Measurements from ENCODE around the gene ARMC10.
A peak's percentile ranks its signal among the peaks of the same experiment; 100 is the strongest.

Gene ARMC10

GRCh38 chr7:103119791-103120291, 44.9 kb downstream of the ARMC10 start:
- Histone ChIP-seq H3K36me3 (ENCODE audit: control insufficient read depth in 1 of 2, insufficient read depth in 2 of 2, low read length in 2 of 2) (peaks cover 13 to 28% of the 10 kb centered on the region in 2 donors), H3K4me1 (ENCODE audit: control insufficient read depth in 1 of 2, insufficient read depth in 2 of 2, low read length in 2 of 2) (no peaks in the 10 kb centered on the region)

GRCh38 chr7:103120362-103120761, 45.4 kb downstream of the ARMC10 start:
- H3K4me3 ChIP-seq (ENCODE audit: low read depth in 1 of 2, low read length in 2 of 2), result no peak overlapping the region
- H3K36me3 ChIP-seq (ENCODE audit: control insufficient read depth in 1 of 2, insufficient read depth in 2 of 2, low read length in 2 of 2), result peaks cover 11 to 28% of the 10 kb centered on the region in 2 donors
- no peak overlapping the region for H3K9ac ChIP-seq (ENCODE audit: low read depth in 1 of 2, low read length in 2 of 2)
- no peaks in the 10 kb centered on the region for H3K27me3 ChIP-seq (ENCODE audit: control insufficient read depth in 1 of 2, insufficient read depth in 2 of 2, low read length in 2 of 2)
- no peaks in the 10 kb centered on the region for H3K4me1 ChIP-seq (ENCODE audit: control insufficient read depth in 1 of 2, insufficient read depth in 2 of 2, low read length in 2 of 2)
- H3K9me3 ChIP-seq (ENCODE audit: control insufficient read depth in 1 of 2, low read length in 2 of 2), result no peaks in the 10 kb centered on the region
- H3K27ac ChIP-seq (ENCODE audit: low read depth, low read length), result no peak overlapping the region

More at GRCh38 chr7:103119791-103120291, 44.9 kb downstream of the ARMC10 start:
- no peak overlapping the region for H3K9ac ChIP-seq (ENCODE audit: low read depth in 1 of 2, low read length in 2 of 2)
- no peaks in the 10 kb centered on the region for H3K27me3 ChIP-seq (ENCODE audit: control insufficient read depth in 1 of 2, insufficient read depth in 2 of 2, low read length in 2 of 2)
- no peaks in the 10 kb centered on the region for H3K9me3 ChIP-seq (ENCODE audit: control insufficient read depth in 1 of 2, low read length in 2 of 2)
- H3K4me3 ChIP-seq (ENCODE audit: low read depth in 1 of 2, low read length in 2 of 2), result no peak overlapping the region
- H3K27ac ChIP-seq (ENCODE audit: low read depth, low read length), result no peak overlapping the region

DNA sequence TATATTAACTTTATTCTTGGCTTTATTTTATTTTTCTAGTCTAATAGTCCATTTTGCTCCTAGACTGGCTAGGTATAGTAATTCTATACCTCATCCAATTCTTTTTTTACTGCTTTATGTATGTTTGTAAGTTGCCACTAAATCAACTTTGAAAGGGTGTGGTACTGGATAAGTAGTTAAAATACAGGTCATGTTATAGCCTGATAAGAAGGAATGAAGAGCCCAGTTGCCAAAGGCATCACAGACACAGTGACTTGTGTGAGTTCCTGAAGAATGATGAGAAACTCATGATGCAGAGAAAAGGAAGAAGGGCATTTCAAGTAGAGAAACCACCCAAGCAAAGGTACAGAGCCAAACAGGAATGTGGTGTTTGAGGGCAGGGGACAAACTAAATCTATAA, 46.7 kb downstream of the ARMC10 start:
- H3K36me3 ChIP-seq (ENCODE audit: control insufficient read depth in 1 of 2, insufficient read depth in 2 of 2, low read length in 2 of 2), result peaks cover 17 to 28% of the 10 kb centered on the region in 2 donors
- no peak overlapping the region for H3K27ac ChIP-seq (ENCODE audit: low read depth, low read length)
- H3K4me3 ChIP-seq (ENCODE audit: low read depth in 1 of 2, low read length in 2 of 2), result no peak overlapping the region
- no peaks in the 10 kb centered on the region for H3K27me3 ChIP-seq (ENCODE audit: control insufficient read depth in 1 of 2, insufficient read depth in 2 of 2, low read length in 2 of 2)
- no peaks in the 10 kb centered on the region for H3K4me1 ChIP-seq (ENCODE audit: control insufficient read depth in 1 of 2, insufficient read depth in 2 of 2, low read length in 2 of 2)
- no peaks in the 10 kb centered on the region for H3K9me3 ChIP-seq (ENCODE audit: control insufficient read depth in 1 of 2, low read length in 2 of 2)
- H3K9ac ChIP-seq (ENCODE audit: low read depth in 1 of 2, low read length in 2 of 2), result no peak overlapping the region

GRCh38 chr7:103123529-103123928, 48.6 kb downstream of the ARMC10 start:
- H3K9me3 ChIP-seq (ENCODE audit: control insufficient read depth in 1 of 2, low read length in 2 of 2), result no peaks in the 10 kb centered on the region
- no peak overlapping the region for H3K9ac ChIP-seq (ENCODE audit: low read depth in 1 of 2, low read length in 2 of 2)
- no peak overlapping the region for H3K27ac ChIP-seq (ENCODE audit: low read depth, low read length)
- H3K4me1 ChIP-seq (ENCODE audit: control insufficient read depth in 1 of 2, insufficient read depth in 2 of 2, low read length in 2 of 2), result no peaks in the 10 kb centered on the region
- no peak overlapping the region for H3K4me3 ChIP-seq (ENCODE audit: low read depth in 1 of 2, low read length in 2 of 2)
- no peaks in the 10 kb centered on the region for H3K27me3 ChIP-seq (ENCODE audit: control insufficient read depth in 1 of 2, insufficient read depth in 2 of 2, low read length in 2 of 2)
- peaks cover 28 to 44% of the 10 kb centered on the region in 2 donors for H3K36me3 ChIP-seq (ENCODE audit: control insufficient read depth in 1 of 2, insufficient read depth in 2 of 2, low read length in 2 of 2)

DNA sequence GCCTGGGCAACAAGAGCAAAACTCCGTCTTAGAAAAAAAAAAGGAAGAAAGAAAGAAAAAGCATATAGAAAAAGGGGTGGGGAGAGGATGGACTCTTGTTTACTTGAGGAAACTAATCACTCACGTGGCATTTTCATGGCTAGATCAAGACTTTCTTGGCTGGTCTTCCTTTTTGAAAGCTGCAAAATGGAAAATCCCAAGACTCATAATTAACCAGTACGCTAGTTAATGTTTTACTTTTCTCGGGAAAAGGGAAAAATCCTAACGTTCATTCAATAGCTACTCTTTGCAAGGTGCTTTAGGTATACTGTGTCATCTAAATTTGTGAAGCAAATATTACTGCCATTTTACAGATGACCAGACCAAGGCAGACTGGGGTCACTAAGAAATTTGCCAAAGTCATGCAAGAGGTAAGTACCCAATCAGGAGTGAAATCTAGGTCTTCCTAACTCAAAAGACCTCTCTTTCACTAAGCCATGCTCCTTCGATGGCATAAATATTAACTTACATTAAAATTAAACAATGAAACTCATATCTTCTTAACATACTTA, 49.6 kb downstream of the ARMC10 start:
- Histone ChIP-seq H3K4me1 (ENCODE audit: control insufficient read depth in 1 of 2, insufficient read depth in 2 of 2, low read length in 2 of 2) (peaks cover 0 to under 1% of the 10 kb centered on the region in 2 donors), H3K4me3 (ENCODE audit: low read depth in 1 of 2, low read length in 2 of 2) (no peak overlapping the region), H3K27ac (ENCODE audit: low read depth, low read length) (no peak overlapping the region), H3K36me3 (ENCODE audit: control insufficient read depth in 1 of 2, insufficient read depth in 2 of 2, low read length in 2 of 2) (peaks cover 24 to 43% of the 10 kb centered on the region in 2 donors), H3K9me3 (ENCODE audit: control insufficient read depth in 1 of 2, low read length in 2 of 2) (no peaks in the 10 kb centered on the region), H3K9ac (ENCODE audit: low read depth in 1 of 2, low read length in 2 of 2) (no peak overlapping the region), H3K27me3 (ENCODE audit: control insufficient read depth in 1 of 2, insufficient read depth in 2 of 2, low read length in 2 of 2) (no peaks in the 10 kb centered on the region)

GRCh38 chr7:103127006-103127405, 52.1 kb downstream of the ARMC10 start:
- peaks cover 3 to 10% of the 10 kb centered on the region in 2 donors for H3K4me1 ChIP-seq (ENCODE audit: control insufficient read depth in 1 of 2, insufficient read depth in 2 of 2, low read length in 2 of 2)
- H3K27ac ChIP-seq (ENCODE audit: low read depth, low read length), result no peak overlapping the region
- H3K9me3 ChIP-seq (ENCODE audit: control insufficient read depth in 1 of 2, low read length in 2 of 2), result no peaks in the 10 kb centered on the region
- no peaks in the 10 kb centered on the region for H3K27me3 ChIP-seq (ENCODE audit: control insufficient read depth in 1 of 2, insufficient read depth in 2 of 2, low read length in 2 of 2)
- no peak overlapping the region for H3K4me3 ChIP-seq (ENCODE audit: low read depth in 1 of 2, low read length in 2 of 2)
- no peak overlapping the region for H3K9ac ChIP-seq (ENCODE audit: low read depth in 1 of 2, low read length in 2 of 2)
- H3K36me3 ChIP-seq (ENCODE audit: control insufficient read depth in 1 of 2, insufficient read depth in 2 of 2, low read length in 2 of 2), result peaks cover 17 to 28% of the 10 kb centered on the region in 2 donors

- Histone ChIP-seq H3K36me3 (ENCODE audit: control insufficient read depth in 1 of 2, insufficient read depth in 2 of 2, low read length in 2 of 2) (peaks cover 17% of the 10 kb centered on the region in 2 donors), H3K9ac (ENCODE audit: low read depth in 1 of 2, low read length in 2 of 2) (peak overlapping the region in 1 of 2 donors; percentile 34), H3K4me1 (ENCODE audit: control insufficient read depth in 1 of 2, insufficient read depth in 2 of 2, low read length in 2 of 2) (peaks cover 3 to 10% of the 10 kb centered on the region in 2 donors), H3K9me3 (ENCODE audit: control insufficient read depth in 1 of 2, low read length in 2 of 2) (no peaks in the 10 kb centered on the region), H3K4me3 (ENCODE audit: low read depth in 1 of 2, low read length in 2 of 2) (no peak overlapping the region), H3K27me3 (ENCODE audit: control insufficient read depth in 1 of 2, insufficient read depth in 2 of 2, low read length in 2 of 2) (no peaks in the 10 kb centered on the region), H3K27ac (ENCODE audit: low read depth, low read length) (no peak overlapping the region)
Measured at GRCh38 chr7:103129702-103130549, 55.0 kb downstream of the ARMC10 start.

- peaks cover 15 to 17% of the 10 kb centered on the region in 2 donors for H3K36me3 ChIP-seq (ENCODE audit: control insufficient read depth in 1 of 2, insufficient read depth in 2 of 2, low read length in 2 of 2)
- no peaks in the 10 kb centered on the region for H3K9me3 ChIP-seq (ENCODE audit: control insufficient read depth in 1 of 2, low read length in 2 of 2)
- no peak overlapping the region for H3K4me3 ChIP-seq (ENCODE audit: low read depth in 1 of 2, low read length in 2 of 2)
- H3K4me1 ChIP-seq (ENCODE audit: control insufficient read depth in 1 of 2, insufficient read depth in 2 of 2, low read length in 2 of 2), result peaks cover 3 to 10% of the 10 kb centered on the region in 2 donors
- H3K9ac ChIP-seq (ENCODE audit: low read depth in 1 of 2, low read length in 2 of 2), result no peak overlapping the region
- no peak overlapping the region for H3K27ac ChIP-seq (ENCODE audit: low read depth, low read length)
- no peaks in the 10 kb centered on the region for H3K27me3 ChIP-seq (ENCODE audit: control insufficient read depth in 1 of 2, insufficient read depth in 2 of 2, low read length in 2 of 2)
Measured at GRCh38 chr7:103130901-103131624, 56.1 kb downstream of the ARMC10 start.

GRCh38 chr7:103132995-103133688, 58.2 kb downstream of the ARMC10 start:
- Histone ChIP-seq H3K9ac (ENCODE audit: low read depth in 1 of 2, low read length in 2 of 2) (no peak overlapping the region), H3K4me3 (ENCODE audit: low read depth in 1 of 2, low read length in 2 of 2) (no peak overlapping the region), H3K4me1 (ENCODE audit: control insufficient read depth in 1 of 2, insufficient read depth in 2 of 2, low read length in 2 of 2) (peaks cover 3 to 10% of the 10 kb centered on the region in 2 donors), H3K27ac (ENCODE audit: low read depth, low read length) (no peak overlapping the region), H3K27me3 (ENCODE audit: control insufficient read depth in 1 of 2, insufficient read depth in 2 of 2, low read length in 2 of 2) (no peaks in the 10 kb centered on the region), H3K36me3 (ENCODE audit: control insufficient read depth in 1 of 2, insufficient read depth in 2 of 2, low read length in 2 of 2) (peaks cover 4% of the 10 kb centered on the region in 2 donors), H3K9me3 (ENCODE audit: control insufficient read depth in 1 of 2, low read length in 2 of 2) (no peaks in the 10 kb centered on the region)

Measured in duodenal mucosa (tissue), 2 donors.